Progenitor cell of endocrine pancreas (in vitro differentiated cells): ENCODE data around the gene SLC2A2. TPM values are rescaled to one million over a fixed set of nuclear protein-coding genes. Genes with fewer than 3 reads are reported as not detected.

Experiments used
- DNase-seq: peaks from one replicate; pipeline ENCODE4 v3.0.0; 2021; ENCODE audit warnings: low spot score; ENCODE audit not compliant: unreplicated experiment
- H3K27ac Mint-ChIP-seq: 2 replicates; pipeline ENCODE4 v1.8.0; 2021; ENCODE audit warnings: mild to moderate bottlenecking, moderate library complexity, mixed read lengths
- H3K27me3 Mint-ChIP-seq: 2 replicates; pipeline ENCODE4 v1.8.0; 2021; ENCODE audit warnings: mixed read lengths
- H3K36me3 Mint-ChIP-seq: 2 replicates; pipeline ENCODE4 v1.8.0; 2022; ENCODE audit warnings: mixed read lengths; ENCODE audit not compliant: insufficient read depth
- H3K4me1 Mint-ChIP-seq: 2 replicates; pipeline ENCODE4 v1.8.0; 2021; ENCODE audit warnings: low read depth, mixed read lengths
- H3K4me3 Mint-ChIP-seq: 2 replicates; pipeline ENCODE4 v1.8.0; 2021; ENCODE audit warnings: low read depth, mild to moderate bottlenecking, moderate library complexity, mixed read lengths
- H3K9me3 Mint-ChIP-seq: 2 replicates; pipeline ENCODE4 v1.8.0; 2021; ENCODE audit warnings: low read depth, mixed read lengths
- CTCF ChIP-seq: fragments of 200-600 bp; sonication (generic); IDR thresholded peaks from one replicate; pipeline ENCODE4 v1.5.0; 2021; ENCODE audit warnings: antibody characterized with exemption, mild to moderate bottlenecking; ENCODE audit not compliant: unreplicated experiment
- total RNA-seq: library from RNA; stranded (reverse); gene quantifications from 2 replicates; pipeline ENCODE4 v1.2.1, GENCODE V29; 2021

The SLC2A2 gene
- total RNA-seq, 1 donor from 2014 or later, result 1.5 TPM

DNA sequence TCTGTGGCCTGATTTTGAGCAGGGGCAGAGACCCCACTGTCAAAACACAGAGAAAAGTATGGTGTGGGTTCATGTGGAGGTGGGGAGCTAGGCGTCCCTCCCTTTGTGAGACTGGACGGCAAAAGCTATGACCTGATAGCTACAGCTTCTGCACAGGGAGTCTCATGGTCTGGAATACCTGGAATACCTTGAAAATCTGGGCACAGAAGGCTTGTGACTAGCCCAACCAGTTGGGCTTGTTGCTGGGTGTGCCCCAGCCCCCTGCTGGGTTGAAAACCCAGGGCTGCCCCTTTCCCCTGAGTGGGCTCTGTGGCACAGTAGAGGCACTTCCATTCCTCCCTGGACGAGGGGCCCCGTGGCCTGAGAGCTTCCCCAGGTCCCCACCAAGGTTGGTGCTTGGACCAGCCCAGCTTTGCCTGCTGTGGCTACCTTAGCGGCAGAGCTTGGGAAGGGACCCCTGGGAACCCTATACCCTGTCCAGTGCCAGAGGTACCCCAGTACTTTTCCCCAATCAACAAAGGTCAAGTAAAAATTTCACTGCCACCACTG is 37.3 kb downstream of the SLC2A2 start:
- Mint-ChIP-seq H3K27ac (no peak overlapping the region), H3K4me3 (no peak overlapping the region), H3K9me3 (peaks cover 16% of the 10 kb centered on the region), H3K4me1 (peaks cover 3% of the 10 kb centered on the region), H3K27me3 (no peaks in the 10 kb centered on the region), H3K36me3 (peaks cover 5% of the 10 kb centered on the region)
- TF ChIP-seq CTCF, result no peak
- no peak for DNase-seq

DNA sequence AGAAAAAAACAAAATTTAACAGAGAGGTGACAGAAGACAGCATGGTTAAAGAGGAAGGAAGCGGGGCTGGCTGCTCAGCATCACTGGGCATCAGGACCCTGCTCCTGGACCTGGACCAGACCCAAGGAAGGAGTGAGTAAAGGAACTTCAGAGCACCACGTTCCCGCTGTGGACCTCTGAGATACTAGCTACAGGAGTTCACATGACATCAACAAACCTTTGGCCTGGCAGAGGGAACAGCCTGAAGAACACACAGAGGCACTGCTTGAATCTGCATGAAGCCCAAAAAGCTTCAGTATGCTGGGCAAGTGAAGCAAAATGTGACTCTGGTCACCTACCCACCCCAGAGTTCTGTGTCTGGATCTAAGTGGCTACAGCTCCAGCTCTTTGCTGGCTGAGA is 38.1 kb downstream of the SLC2A2 start:
- no peak for TF ChIP-seq CTCF
- H3K27me3 Mint-ChIP-seq, result no peaks in the 10 kb centered on the region
- H3K4me1 Mint-ChIP-seq, result peaks cover 6% of the 10 kb centered on the region
- H3K4me3 Mint-ChIP-seq, result no peak overlapping the region
- DNase-seq, result no peak
- H3K9me3 Mint-ChIP-seq, result peaks cover 19% of the 10 kb centered on the region
- H3K27ac Mint-ChIP-seq, result no peak overlapping the region
- peaks cover 5% of the 10 kb centered on the region for H3K36me3 Mint-ChIP-seq

GRCh38 chr3:170985304-170985703 is 41.2 kb downstream of the SLC2A2 start:
- peaks cover 8% of the 10 kb centered on the region for H3K4me1 Mint-ChIP-seq
- TF ChIP-seq CTCF, result no peak
- peaks cover 5% of the 10 kb centered on the region for H3K9me3 Mint-ChIP-seq
- no peaks in the 10 kb centered on the region for H3K27me3 Mint-ChIP-seq
- no peak for DNase-seq
- H3K27ac Mint-ChIP-seq, result no peak overlapping the region
- no peak overlapping the region for H3K4me3 Mint-ChIP-seq
- no peaks in the 10 kb centered on the region for H3K36me3 Mint-ChIP-seq

GRCh38 chr3:170982733-170983132 is 43.8 kb downstream of the SLC2A2 start:
- H3K36me3 Mint-ChIP-seq, result no peaks in the 10 kb centered on the region
- peaks cover 8% of the 10 kb centered on the region for H3K9me3 Mint-ChIP-seq
- no peak for DNase-seq
- H3K4me3 Mint-ChIP-seq, result no peak overlapping the region
- H3K27ac Mint-ChIP-seq, result no peak overlapping the region
- H3K4me1 Mint-ChIP-seq, result peaks cover 9% of the 10 kb centered on the region
- no peaks in the 10 kb centered on the region for H3K27me3 Mint-ChIP-seq
- no peak for TF ChIP-seq CTCF

- no peaks in the 10 kb centered on the region for H3K36me3 Mint-ChIP-seq
- peaks cover 10% of the 10 kb centered on the region for H3K9me3 Mint-ChIP-seq
- H3K4me3 Mint-ChIP-seq, result no peak overlapping the region
- H3K27ac Mint-ChIP-seq, result no peak overlapping the region
- H3K27me3 Mint-ChIP-seq, result no peaks in the 10 kb centered on the region
- no peak for DNase-seq
- peaks cover 9% of the 10 kb centered on the region for H3K4me1 Mint-ChIP-seq
- no peak for TF ChIP-seq CTCF
These were observed 46.1 kb downstream of the SLC2A2 start for GRCh38 chr3:170980399-170980798.
